B cell (primary cell): ENCODE results near the gene PDK4. TPM values are rescaled to one million over a fixed set of nuclear protein-coding genes. Genes with fewer than 3 reads are reported as not detected.

Experiments used
- ATAC-seq: fragments of 200-7000 bp; cut with Tn5 transposase; one replicate; pipeline ENCODE4 v1.10.0; 2021; ENCODE audit warnings: low read depth, mild to moderate bottlenecking, moderate number of reproducible peaks, moderate library complexity
- CTCF ChIA-PET: fragments of 350-600 bp; sonication (Branson Sonifier 250); formaldehyde crosslinking; loops from one replicate; lab custom pipeline; 2021; ENCODE audit warnings: antibody characterized with exemption, inconsistent platforms; lab: Charles Lee
- POLR2A ChIA-PET: fragments of 350-600 bp; sonication (Branson Sonifier 250); formaldehyde crosslinking; loops from one replicate; lab custom pipeline; 2021; ENCODE audit warnings: antibody characterized with exemption; lab: Charles Lee
- DNase-seq: peaks from one replicate; pipeline ENCODE4 v3.0.0; 2013
- H2AFZ ChIP-seq: 2 replicates; pipeline ENCODE4 v1.6.1; 2012; ENCODE audit warnings: mild to moderate bottlenecking, low read depth, low read length; ENCODE audit not compliant: insufficient read depth, poor library complexity, severe bottlenecking
- H3K27ac ChIP-seq, 2 donors: 1 replicate in 1 of 2; 2 replicates in 1 of 2; pipeline ENCODE4 v1.5.1; 2012 to 2013; ENCODE audit warnings: low read length in 2 of 2, mild to moderate bottlenecking in 2 of 2, moderate library complexity in 1 of 2
- H3K27me3 ChIP-seq, 4 experiments: fragments of 200-600 bp in 1 of 4; sonication (generic) in 1 of 4; replicated peaks in 1 of 4; 1 replicate in 2 of 4; 2 replicates in 2 of 4; pipeline versions ENCODE4 v1.6.1 to v1.7.0; 2013 to 2016; ENCODE audit warnings: low read length in 3 of 4, mild to moderate bottlenecking in 2 of 4, mixed read lengths in 1 of 4, moderate library complexity in 1 of 4; ENCODE audit not compliant: insufficient read depth in 4 of 4, control insufficient read depth in 3 of 4; ENCODE audit errors: control extremely low read depth in 1 of 4
- H3K36me3 ChIP-seq, 2 experiments: replicated peaks in 1 of 2; 1 replicate in 1 of 2; 2 replicates in 1 of 2; pipeline versions ENCODE4 v1.6.1 to v1.7.1; 2013; ENCODE audit warnings: low read length in 1 of 2; ENCODE audit not compliant: insufficient read depth in 2 of 2, control insufficient read depth in 1 of 2; ENCODE audit errors: control extremely low read depth in 1 of 2, extremely low read depth in 1 of 2
- H3K4me1 ChIP-seq, 2 donors: fragments of 200-600 bp in 1 of 2; sonication (generic) in 1 of 2; 1 replicate in 1 of 2; 2 replicates in 1 of 2; pipeline versions ENCODE4 v1.5.1 to v1.6.1; 2013 to 2017; ENCODE audit warnings: low read length in 2 of 2; ENCODE audit not compliant: control insufficient read depth in 2 of 2, insufficient read depth in 2 of 2
- H3K4me2 ChIP-seq: replicated peaks from 2 replicates; pipeline ENCODE3; 2012; ENCODE audit warnings: mild to moderate bottlenecking, low read depth, low read length; ENCODE audit not compliant: poor library complexity, severe bottlenecking
- H3K4me3 ChIP-seq, 5 experiments: fragments of 200-600 bp in 1 of 5; sonication (generic) in 1 of 5; 1 replicate in 3 of 5; 2 replicates in 2 of 5; pipeline versions ENCODE4 v1.5.1 to v1.7.0; 2011 to 2016; ENCODE audit warnings: low read length in 4 of 5, mild to moderate bottlenecking in 4 of 5, low read depth in 2 of 5, control low read depth in 1 of 5, moderate library complexity in 1 of 5; ENCODE audit not compliant: insufficient read depth in 1 of 5; ENCODE audit errors: control extremely low read depth in 1 of 5, extremely low read depth in 1 of 5
- H3K79me2 ChIP-seq: fragments of 200-600 bp; sonication (generic); one replicate; pipeline ENCODE4 v1.6.0; 2016; ENCODE audit warnings: low read length; ENCODE audit not compliant: control insufficient read depth, insufficient read depth
- H3K9ac ChIP-seq: fragments of 200-600 bp; sonication (generic); 2 replicates; pipeline ENCODE4 v1.6.1; 2017; ENCODE audit warnings: mild to moderate bottlenecking, low read length, moderate library complexity
- H3K9me3 ChIP-seq, 3 donors: one replicate each; pipeline versions ENCODE4 v1.6.1 to v1.7.1; 2013; ENCODE audit warnings: low read length in 2 of 3; ENCODE audit not compliant: control insufficient read depth in 2 of 3, insufficient read depth in 1 of 3; ENCODE audit errors: control extremely low read depth in 1 of 3
- H4K20me1 ChIP-seq: 2 replicates; pipeline ENCODE4 v1.6.0; 2012; ENCODE audit warnings: mild to moderate bottlenecking, low read length; ENCODE audit not compliant: insufficient read depth, control insufficient read depth, poor library complexity, severe bottlenecking
- H3K27ac Mint-ChIP-seq: one replicate; pipeline ENCODE4 v1.8.0; 2021; ENCODE audit warnings: mixed read lengths
- H3K27me3 Mint-ChIP-seq: one replicate; pipeline ENCODE4 v1.8.0; 2021; ENCODE audit warnings: mixed read lengths
- H3K4me1 Mint-ChIP-seq: one replicate; pipeline ENCODE4 v1.8.0; 2021; ENCODE audit warnings: mixed read lengths
- H3K4me3 Mint-ChIP-seq: one replicate; pipeline ENCODE4 v1.8.0; 2021; ENCODE audit warnings: mixed read lengths
- H3K9me3 Mint-ChIP-seq: one replicate; pipeline ENCODE4 v1.8.0; 2022; ENCODE audit warnings: mixed read lengths; ENCODE audit not compliant: insufficient read depth
- EZH2 ChIP-seq: IDR thresholded peaks from 2 replicates; pipeline ENCODE4 v1.6.1; 2012; ENCODE audit warnings: borderline replicate concordance, low read depth, mild to moderate bottlenecking, moderate library complexity, low read length; ENCODE audit not compliant: insufficient read depth, poor library complexity, severe bottlenecking
- WGBS: methylation state at CpG from one replicate; pipeline ENCODE4 v1.1.5; 2013; ENCODE audit warnings: missing lambda C conversion rate; ENCODE audit not compliant: insufficient coverage; 5-methylcytosine and 5-hydroxymethylcytosine counted together
- intact Hi-C: fragments of 100-400 bp; cut with micrococcal nuclease; formaldehyde crosslinking; loops from one replicate; pipeline ENCODE4 v1.10.0; 2022
- polyA plus RNA-seq: library from polyadenylated mRNA; depleted of rRNA; stranded (reverse); fragments of >200 nt; gene quantifications from 2 replicates; pipeline ENCODE4 v1.2.3, GENCODE V29; 2012
- total RNA-seq, 2 donors: library from RNA; stranded (reverse); fragments of 120-200 nt in 1 of 2; gene quantifications; 1 replicate in 1 of 2; 2 replicates in 1 of 2; pipeline versions ENCODE4 v1.2.3 to v1.2.4, GENCODE V29; 2013 to 2022
- TF ChIP-seq, protein P1 (sequence below): fragments of 200-600 bp; IDR thresholded peaks from one replicate; pipeline ENCODE4 v1.8.0; 2022; ENCODE audit warnings: antibody characterized with exemption, mild to moderate bottlenecking

Gene PDK4
- total and polyA plus RNA-seq, 2 donors (not counting 1 experiment from before 2014, with no cell fraction given): 0.54 to 6.8 TPM

GRCh38 chr7:95582578-95583293 is 13.6 kb downstream of the PDK4 start:
- no peak overlapping the region for H3K4me3 ChIP-seq
- H3K4me2 ChIP-seq: no peak overlapping the region
- Mint-ChIP-seq H3K27ac (no peak overlapping the region), H3K27me3 (no peaks in the 10 kb centered on the region), H3K4me3 (no peak overlapping the region), H3K4me1 (no peaks in the 10 kb centered on the region), H3K9me3 (no peaks in the 10 kb centered on the region)
- H3K36me3 ChIP-seq: no peaks in the 10 kb centered on the region
- WGBS: no CpG with 5 or more reads among the region's 4 CpGs
- no peak overlapping the region for H3K27ac ChIP-seq
- no peak overlapping the region for H2AFZ ChIP-seq
- H3K9me3 ChIP-seq: no peaks in the 10 kb centered on the region
- no peaks in the 10 kb centered on the region for H4K20me1 ChIP-seq
- POLR2A ChIA-PET: no interaction called here
- no peak for ATAC-seq
- CTCF ChIA-PET: interaction anchor here (1.1 kb wide), 1 partner anchor 103 kb away, joined by 3 read pairs; no protein-coding TSS in a partner anchor
- H3K9ac ChIP-seq: no peak overlapping the region
- H3K4me1 ChIP-seq: no peaks in the 10 kb centered on the region
- no peak for TF ChIP-seq EZH2
- TF ChIP-seq, protein P1, sequence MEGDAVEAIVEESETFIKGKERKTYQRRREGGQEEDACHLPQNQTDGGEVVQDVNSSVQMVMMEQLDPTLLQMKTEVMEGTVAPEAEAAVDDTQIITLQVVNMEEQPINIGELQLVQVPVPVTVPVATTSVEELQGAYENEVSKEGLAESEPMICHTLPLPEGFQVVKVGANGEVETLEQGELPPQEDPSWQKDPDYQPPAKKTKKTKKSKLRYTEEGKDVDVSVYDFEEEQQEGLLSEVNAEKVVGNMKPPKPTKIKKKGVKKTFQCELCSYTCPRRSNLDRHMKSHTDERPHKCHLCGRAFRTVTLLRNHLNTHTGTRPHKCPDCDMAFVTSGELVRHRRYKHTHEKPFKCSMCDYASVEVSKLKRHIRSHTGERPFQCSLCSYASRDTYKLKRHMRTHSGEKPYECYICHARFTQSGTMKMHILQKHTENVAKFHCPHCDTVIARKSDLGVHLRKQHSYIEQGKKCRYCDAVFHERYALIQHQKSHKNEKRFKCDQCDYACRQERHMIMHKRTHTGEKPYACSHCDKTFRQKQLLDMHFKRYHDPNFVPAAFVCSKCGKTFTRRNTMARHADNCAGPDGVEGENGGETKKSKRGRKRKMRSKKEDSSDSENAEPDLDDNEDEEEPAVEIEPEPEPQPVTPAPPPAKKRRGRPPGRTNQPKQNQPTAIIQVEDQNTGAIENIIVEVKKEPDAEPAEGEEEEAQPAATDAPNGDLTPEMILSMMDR: no peak
- intact Hi-C loops: no loop called here
- no peak for DNase-seq
- no peaks in the 10 kb centered on the region for H3K27me3 ChIP-seq
- no peaks in the 10 kb centered on the region for H3K79me2 ChIP-seq

- DNase-seq (no peak), ATAC-seq (no peak)
- H3K9me3 ChIP-seq: no peaks in the 10 kb centered on the region
- intact Hi-C loops: no loop called here
- TF ChIP-seq, protein P1: no peak
- no peak for TF ChIP-seq EZH2
- no peak overlapping the region for H3K27ac Mint-ChIP-seq
- no CpG with 5 or more reads among the region's 3 CpGs for WGBS
- no peaks in the 10 kb centered on the region for H3K27me3 ChIP-seq
- no peak overlapping the region for H3K9ac ChIP-seq
- no peaks in the 10 kb centered on the region for H3K79me2 ChIP-seq
- no peaks in the 10 kb centered on the region for H3K9me3 Mint-ChIP-seq
- no peak overlapping the region for H3K4me3 Mint-ChIP-seq
- no peak overlapping the region for H3K4me2 ChIP-seq
- no peaks in the 10 kb centered on the region for H4K20me1 ChIP-seq
- no peaks in the 10 kb centered on the region for H3K4me1 ChIP-seq
- no peak overlapping the region for H3K27ac ChIP-seq
- POLR2A ChIA-PET: no interaction called here
- peaks cover 7% of the 10 kb centered on the region for H3K27me3 Mint-ChIP-seq
- CTCF ChIA-PET: interaction anchor here (0.6 kb wide), 1 partner anchor 108 kb away, joined by 4 read pairs; no protein-coding TSS in a partner anchor
- H3K4me3 ChIP-seq: no peak overlapping the region
- no peak overlapping the region for H2AFZ ChIP-seq
- H3K36me3 ChIP-seq: no peaks in the 10 kb centered on the region
- no peaks in the 10 kb centered on the region for H3K4me1 Mint-ChIP-seq
Observed at GRCh38 chr7:95581467-95581866, 14.8 kb downstream of the PDK4 start.
